Measurements from ENCODE around the gene FAM124A.

The FAM124A gene

DNA sequence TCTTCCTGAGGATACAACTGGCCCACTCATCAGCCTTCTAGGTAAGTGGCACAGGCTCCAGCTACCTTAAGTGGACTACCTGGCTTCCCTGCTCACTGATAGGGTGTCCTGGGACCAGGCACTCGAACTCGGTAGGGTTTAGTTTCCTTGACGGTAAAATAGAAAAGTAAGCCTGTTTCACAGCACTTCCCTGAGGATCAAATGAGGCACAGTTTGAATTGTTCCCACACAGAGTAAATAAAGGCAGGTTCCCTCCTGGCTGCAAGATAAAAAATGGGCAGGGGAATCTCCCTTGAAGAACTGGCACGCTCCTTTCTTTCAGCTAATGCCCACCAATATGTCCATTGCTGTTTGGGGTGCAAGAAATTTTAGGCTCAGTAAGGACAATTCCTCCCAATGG is 1.1 kb upstream of the FAM124A start:
- no peak for DNase-seq (ENCODE audit: low read depth, low spot score)

DNA sequence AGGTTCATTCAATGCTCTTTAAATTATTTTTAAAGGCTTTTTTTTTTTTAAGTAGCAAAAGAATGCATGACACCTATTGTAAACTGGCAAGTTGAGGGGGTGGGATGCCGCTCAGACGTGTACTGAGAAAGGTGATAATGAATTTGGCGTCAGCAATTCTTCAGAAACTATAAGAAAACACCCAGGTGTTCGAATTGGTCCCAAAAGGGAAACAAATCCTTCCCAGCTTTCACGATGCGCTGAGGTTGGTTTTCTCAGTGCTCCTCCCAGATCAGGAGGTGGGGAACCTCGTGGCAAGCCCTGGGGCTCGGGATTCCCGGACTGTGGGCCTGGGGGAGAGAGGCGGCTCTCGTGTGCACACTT is 543 bp upstream of the FAM124A start:
- no peak for DNase-seq (ENCODE audit: low read depth, low spot score)

DNA sequence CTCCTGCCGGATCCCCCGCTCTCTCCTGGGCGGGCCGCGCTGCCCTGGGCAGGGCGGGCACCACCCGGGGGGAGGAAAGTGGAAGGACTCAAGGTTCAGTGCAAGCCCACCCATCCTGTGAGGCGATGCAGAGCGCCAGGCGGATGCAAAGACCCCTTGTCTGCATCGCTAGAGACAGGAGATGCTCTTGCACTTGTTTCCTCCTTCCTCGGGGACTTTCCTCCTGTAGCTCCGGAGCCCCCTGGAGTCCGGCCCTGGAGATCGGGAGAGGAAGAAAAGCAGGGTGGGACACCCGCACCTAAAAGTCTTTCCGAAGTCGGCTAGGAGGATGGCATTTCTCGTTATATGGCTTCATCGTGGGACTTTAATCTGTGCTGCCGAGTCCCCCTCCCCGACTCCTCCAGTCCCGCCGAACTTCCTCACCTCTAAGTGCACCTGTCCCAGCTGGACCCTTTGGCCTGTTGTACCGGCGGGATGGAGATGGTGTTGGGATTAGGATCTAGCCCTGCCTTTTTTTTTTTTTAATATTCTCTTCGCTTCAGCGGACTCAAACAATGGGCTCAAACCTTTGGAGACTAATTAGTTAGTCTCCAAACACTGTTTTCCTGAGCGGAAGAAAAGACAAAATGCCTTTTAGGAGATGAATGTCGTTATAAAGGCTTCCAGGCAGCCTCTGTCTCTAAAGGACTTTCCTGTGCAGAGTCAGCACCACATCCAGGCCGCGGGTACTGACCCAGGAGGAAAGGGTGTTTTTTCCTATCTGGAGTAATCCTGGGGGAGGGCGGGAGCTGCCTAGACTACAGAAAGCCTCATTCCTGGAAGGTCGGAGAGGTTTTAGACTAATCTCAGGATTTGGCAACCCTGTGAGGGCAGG is 725 bp downstream of the FAM124A start:
- no peak for DNase-seq (ENCODE audit: low read depth, low spot score)

- no peak for DNase-seq (ENCODE audit: low read depth, low spot score)
Measured at GRCh38 chr13:51223560-51224270, 1.5 kb downstream of the FAM124A start.

GRCh38 chr13:51225029-51225428 is 2.8 kb downstream of the FAM124A start:
- no peak for DNase-seq (ENCODE audit: low read depth, low spot score)

GRCh38 chr13:51227404-51227803 is 5.2 kb downstream of the FAM124A start:
- DNase-seq (ENCODE audit: low read depth, low spot score) = no peak

- no peak for DNase-seq (ENCODE audit: low read depth, low spot score)
Measured at GRCh38 chr13:51229101-51229719, 7.0 kb downstream of the FAM124A start.

DNA sequence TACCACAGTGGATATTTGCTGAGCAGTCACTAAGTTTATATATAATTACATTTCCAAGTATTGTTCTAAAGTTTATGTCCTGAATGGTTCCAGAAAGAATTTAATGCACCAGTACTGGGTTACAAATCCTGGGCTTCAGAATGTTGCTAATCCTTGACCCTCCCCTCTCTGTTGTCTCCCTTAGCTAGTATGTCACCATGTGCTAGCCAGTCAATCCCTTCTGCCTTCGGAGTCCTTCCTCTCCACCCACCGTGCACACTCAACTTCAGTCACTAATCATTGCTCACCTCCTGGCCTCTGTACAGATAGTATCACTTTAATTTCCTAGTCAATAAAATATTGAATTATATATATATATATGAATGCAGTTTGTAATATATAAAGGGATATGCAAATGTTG is 7.5 kb downstream of the FAM124A start:
- no peak for DNase-seq (ENCODE audit: low read depth, low spot score)

DNA sequence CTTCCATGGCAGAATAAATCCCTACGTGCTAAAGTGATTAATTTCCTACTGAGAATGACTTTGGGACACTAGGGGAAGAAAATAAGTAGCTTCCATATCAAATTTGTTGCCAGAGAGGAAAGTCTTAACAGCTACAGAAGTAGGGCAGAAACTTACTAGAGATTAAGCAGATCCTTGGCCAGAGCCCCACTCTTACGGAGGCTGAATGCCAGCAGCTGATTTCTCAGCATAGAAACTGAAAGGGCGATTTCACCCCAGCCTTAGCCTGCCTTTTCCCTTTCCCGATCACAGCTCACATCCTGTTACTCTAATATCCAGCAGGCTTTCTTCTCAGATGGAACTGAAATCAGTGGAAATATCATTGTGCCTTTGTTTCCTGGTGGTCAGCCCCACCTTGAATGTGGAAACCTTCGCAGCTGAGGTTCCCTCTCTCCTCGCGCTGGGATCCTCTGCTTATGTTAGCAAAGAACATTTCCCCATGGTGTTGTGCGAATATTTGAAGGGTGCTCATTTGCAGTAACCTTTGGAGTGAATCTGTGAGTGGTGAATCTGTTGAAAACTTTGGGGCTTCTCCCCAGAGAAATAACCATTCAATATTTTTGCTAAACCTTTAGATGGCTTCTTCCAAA is 8.4 kb downstream of the FAM124A start:
- no peak for DNase-seq (ENCODE audit: low read depth, low spot score)

- DNase-seq (ENCODE audit: low read depth, low spot score) = no peak
Measured at GRCh38 chr13:51231456-51231855, 9.3 kb downstream of the FAM124A start.

DNA sequence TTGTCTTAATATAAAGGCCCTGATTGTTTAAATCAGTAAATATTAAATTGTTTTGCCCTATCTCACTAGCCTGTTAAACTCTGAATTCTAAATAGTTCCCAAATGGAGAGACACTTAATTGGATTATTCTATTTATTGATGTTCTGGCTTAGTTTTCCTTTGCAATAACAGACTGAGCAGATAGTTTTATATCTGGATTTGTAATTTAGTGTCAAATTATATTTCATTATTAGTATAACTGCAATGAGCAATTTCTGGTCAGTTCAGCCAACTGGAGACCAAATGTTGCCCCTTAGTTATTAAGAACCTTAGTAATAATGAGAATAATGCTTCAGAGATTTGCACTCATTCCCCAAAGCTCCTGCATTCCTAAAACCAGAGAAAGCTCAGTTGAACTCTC is 10.1 kb downstream of the FAM124A start:
- DNase-seq (ENCODE audit: low read depth, low spot score) = no peak

DNA sequence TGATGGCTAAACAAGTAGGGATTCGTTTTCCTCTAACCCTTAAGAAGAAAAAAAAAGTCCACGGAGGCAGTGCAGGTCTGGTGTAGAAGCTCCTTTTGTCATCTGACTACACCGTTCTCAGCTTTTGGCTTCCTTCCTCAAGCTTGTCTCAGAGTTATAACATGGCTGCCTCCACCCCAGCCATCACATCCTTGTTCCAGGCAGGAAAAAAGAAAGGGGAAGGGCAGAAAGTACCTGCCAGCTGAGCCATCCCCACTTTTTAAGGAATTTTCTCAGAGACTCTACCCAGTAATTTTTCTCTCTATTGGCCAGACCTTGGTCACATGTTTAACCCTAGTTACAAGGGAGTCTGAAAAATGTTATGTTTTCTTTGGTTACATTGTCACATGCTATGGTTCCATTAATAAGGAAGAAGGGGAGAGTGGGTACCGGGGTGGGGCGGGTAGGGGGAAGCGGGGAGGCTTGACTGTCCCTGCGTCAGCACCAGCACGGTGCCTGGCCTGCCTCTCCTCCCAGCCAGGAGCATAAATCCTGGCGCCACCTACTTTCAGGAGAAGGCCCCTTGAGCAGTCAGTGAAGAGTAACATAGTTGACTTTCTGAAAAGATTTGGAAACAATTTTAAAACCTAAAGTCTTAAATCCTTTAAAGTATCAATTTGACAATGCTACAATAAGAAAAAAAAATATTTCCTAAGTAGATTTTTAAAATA is 11.1 kb downstream of the FAM124A start:
- DNase-seq (ENCODE audit: low read depth, low spot score) = no peak

- DNase-seq (ENCODE audit: low read depth, low spot score) = no peak
Measured at GRCh38 chr13:51234676-51235075, 12.5 kb downstream of the FAM124A start.

GRCh38 chr13:51235186-51235585 is 13.0 kb downstream of the FAM124A start:
- DNase-seq (ENCODE audit: low read depth, low spot score) = no peak

DNA sequence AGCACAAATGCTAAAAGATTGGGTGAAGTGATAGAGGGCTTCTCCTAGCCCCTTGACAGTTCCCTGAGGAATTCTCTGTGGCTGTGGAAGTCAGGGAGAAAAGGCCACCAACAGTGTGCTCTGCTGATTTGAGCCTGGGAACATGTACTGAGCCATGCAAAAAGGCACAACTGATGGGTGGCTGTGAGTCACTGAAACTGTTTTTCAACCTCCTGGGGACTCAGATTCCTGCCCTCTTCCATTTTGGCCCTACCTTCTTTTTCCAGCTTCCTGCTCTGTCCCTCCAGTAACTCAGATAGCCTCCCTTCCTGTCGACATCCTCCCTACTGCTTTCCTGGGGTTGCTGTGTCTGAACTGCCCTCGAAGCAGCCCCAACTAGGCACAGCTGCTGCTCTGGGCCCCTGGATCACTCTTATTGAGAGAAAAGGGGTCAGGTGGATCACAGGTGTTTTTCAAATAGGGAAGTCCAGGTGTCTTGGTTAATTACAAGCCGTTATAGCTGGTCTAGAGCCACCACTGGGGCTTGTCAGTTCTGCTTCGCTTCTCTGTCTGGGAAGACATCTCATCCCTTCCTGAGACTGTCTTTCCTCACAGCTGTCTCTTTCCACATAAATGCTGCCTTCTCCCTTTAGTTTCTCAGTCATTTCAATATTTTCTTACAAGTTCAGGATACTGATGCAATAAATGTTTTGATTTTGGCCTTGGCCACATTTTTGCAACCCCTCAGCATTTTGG is 13.7 kb downstream of the FAM124A start:
- no peak for DNase-seq (ENCODE audit: low read depth, low spot score)

DNA sequence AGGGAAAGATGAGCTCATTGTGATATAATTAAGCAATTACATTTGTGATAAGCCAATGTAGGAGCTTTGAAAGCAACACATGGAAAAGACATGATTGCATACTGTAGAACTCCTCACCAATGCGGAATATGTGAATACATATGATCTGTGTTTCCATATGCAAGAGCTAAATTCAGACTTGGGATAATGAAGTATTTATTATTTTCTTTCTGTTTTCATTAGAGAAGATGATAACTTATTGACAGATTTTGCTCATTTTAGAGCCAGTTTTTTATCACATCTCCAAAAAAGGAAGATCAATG is 14.2 kb downstream of the FAM124A start:
- DNase-seq (ENCODE audit: low read depth, low spot score) = no peak

DNA sequence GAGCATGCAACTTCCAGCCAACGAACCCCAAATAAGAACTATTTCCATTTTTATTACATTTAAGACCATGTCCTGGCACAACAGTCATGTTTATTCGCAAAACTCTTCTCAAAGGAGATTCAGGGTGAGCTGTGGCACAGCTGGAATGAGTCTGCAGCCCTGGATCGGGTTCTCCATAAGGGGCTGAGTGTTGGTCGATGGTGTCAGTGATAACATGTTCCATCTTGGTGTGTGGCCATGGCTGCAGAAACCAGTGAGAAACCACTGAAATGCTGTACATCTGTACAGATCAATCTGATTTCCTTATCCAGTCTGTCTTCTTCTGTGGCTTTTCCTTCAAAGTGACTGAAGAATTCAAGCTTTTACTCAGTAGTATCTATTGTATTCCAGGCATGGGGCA is 15.2 kb downstream of the FAM124A start:
- DNase-seq (ENCODE audit: low read depth, low spot score) = no peak

GRCh38 chr13:51237887-51238286 is 15.7 kb downstream of the FAM124A start:
- no peak for DNase-seq (ENCODE audit: low read depth, low spot score)

GRCh38 chr13:51240178-51240577 is 18.0 kb downstream of the FAM124A start:
- no peak for DNase-seq (ENCODE audit: low read depth, low spot score)

DNA sequence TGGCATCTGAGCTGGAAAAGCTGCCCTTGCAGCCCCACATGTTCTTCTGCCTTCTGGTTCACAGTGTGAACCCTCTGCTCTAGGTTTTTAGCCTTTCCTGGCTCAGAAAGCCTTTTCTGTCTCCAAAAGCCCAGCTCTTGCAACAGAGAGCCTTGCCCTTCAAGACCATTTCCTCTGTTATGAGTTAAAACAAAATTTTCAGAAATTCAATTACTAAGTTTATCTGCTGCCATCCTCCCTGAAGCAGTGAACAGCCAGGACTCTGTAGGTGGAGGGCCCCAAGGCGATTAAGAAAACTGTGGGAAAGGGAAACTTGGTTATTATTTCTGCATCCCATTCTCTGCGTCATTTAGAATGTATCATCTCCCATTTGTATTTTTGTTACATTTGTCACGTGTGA is 18.8 kb downstream of the FAM124A start:
- no peak for DNase-seq (ENCODE audit: low read depth, low spot score)

DNA sequence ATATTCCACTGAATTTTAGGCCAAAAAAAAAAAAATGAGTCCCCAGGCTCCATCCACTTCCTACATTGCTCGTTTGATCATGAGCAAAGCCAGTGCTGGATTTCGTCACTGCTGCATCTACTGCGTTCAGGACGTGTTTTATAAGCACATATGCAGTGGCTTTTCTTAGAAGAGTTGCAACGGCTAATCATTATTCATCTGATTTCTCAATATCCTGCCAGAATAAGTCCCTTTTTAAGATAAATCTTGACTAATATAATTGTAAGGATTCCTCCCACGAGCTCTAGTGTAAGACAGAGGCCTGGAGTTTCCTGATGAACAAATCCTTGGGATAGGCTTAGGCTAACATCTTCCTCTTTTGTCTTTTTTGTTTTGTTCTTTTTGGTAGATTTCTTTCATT is 19.5 kb downstream of the FAM124A start:
- DNase-seq (ENCODE audit: low read depth, low spot score) = no peak

Data from brain pericyte (primary cell).